GM20000 (cell line): Measurements from ENCODE around the gene CDH15.
A peak's percentile ranks its signal among the peaks of the same experiment; 100 is the strongest.

Experiments
- DNase-seq: peaks from one replicate; pipeline ENCODE4 v3.0.0; 2012; ENCODE audit warnings: low spot score
- CTCF ChIP-seq: IDR thresholded peaks from 2 replicates; pipeline ENCODE4 v1.5.1; 2012; ENCODE audit warnings: mild to moderate bottlenecking, control low read depth; ENCODE audit errors: extremely low read depth, missing control alignments

CDH15 gene

GRCh38 chr16:89171216-89172170 is at the start of gene CDH15:
CDH15 (plus strand) TSS chr16:89171748; CDS start chr16:89171832, 84 bp downstream.
- peak; percentile 99 for DNase-seq
- no peak for TF ChIP-seq CTCF

GRCh38 chr16:89122322-89122851 is 49.2 kb upstream of the CDH15 start:
- no peak for TF ChIP-seq CTCF
- peak; percentile 87 for DNase-seq

- no peak for TF ChIP-seq CTCF
- DNase-seq, result no peak
These were observed 48.3 kb upstream of the CDH15 start for GRCh38 chr16:89123001-89123830.

- no peak for DNase-seq
- TF ChIP-seq CTCF, result no peak
These were observed 47.8 kb upstream of the CDH15 start for GRCh38 chr16:89123831-89124100.

- no peak for TF ChIP-seq CTCF
- no peak for DNase-seq
These were observed 42.2 kb upstream of the CDH15 start for GRCh38 chr16:89129378-89129777.

- TF ChIP-seq CTCF, result no peak
- no peak for DNase-seq
These were observed 41.1 kb upstream of the CDH15 start for GRCh38 chr16:89130448-89130847.

- no peak for DNase-seq
- no peak for TF ChIP-seq CTCF
These were observed 39.8 kb upstream of the CDH15 start for GRCh38 chr16:89131783-89132182.
